GM20000 (cell line): ENCODE results near the gene TIMP1.
A peak's percentile ranks its signal among the peaks of the same experiment; 100 is the strongest.

Experiments used
- DNase-seq: peaks from one replicate; pipeline ENCODE4 v3.0.0; 2012; ENCODE audit warnings: low spot score
- CTCF ChIP-seq: IDR thresholded peaks from 2 replicates; pipeline ENCODE4 v1.5.1; 2012; ENCODE audit warnings: mild to moderate bottlenecking, control low read depth; ENCODE audit errors: extremely low read depth, missing control alignments

TIMP1 gene

GRCh38 chrX:47574076-47574546 lies 8.1 kb upstream of the TIMP1 start:
- DNase-seq: peak; percentile 46
- no peak for TF ChIP-seq CTCF

- peak; percentile 16 for DNase-seq
- TF ChIP-seq CTCF: no peak
Observed at GRCh38 chrX:47574547-47575301, 7.5 kb upstream of the TIMP1 start.

GRCh38 chrX:47576021-47576898 lies 6.0 kb upstream of the TIMP1 start:
- no peak for DNase-seq
- no peak for TF ChIP-seq CTCF

- TF ChIP-seq CTCF: no peak
- DNase-seq: no peak
Observed at GRCh38 chrX:47577424-47577823, 4.8 kb upstream of the TIMP1 start.

GRCh38 chrX:47577901-47578300 lies 4.3 kb upstream of the TIMP1 start:
- TF ChIP-seq CTCF: no peak
- DNase-seq: no peak

GRCh38 chrX:47578692-47579091 lies 3.5 kb upstream of the TIMP1 start:
- DNase-seq: no peak
- no peak for TF ChIP-seq CTCF

- peak; percentile 52 for DNase-seq
- no peak for TF ChIP-seq CTCF
Observed at GRCh38 chrX:47579537-47579936, 2.7 kb upstream of the TIMP1 start.
